Endothelial cell of umbilical vein (primary cell): ENCODE data around the gene CELSR3. TPM values are rescaled to one million over a fixed set of nuclear protein-coding genes. Genes with fewer than 3 reads are reported as not detected.

ENCODE experiments used
- BruUV-seq: library from RNA; stranded (reverse); fragments of 400-500 nt; replicated peaks from 2 replicates; lab custom pipeline; 2021; lab: Mats Ljungman, UMichigan
- CTCF ChIA-PET: fragments of 300-600, 350-600 bp; sonication (Branson Sonifier 250); formaldehyde crosslinking; loops from one replicate; lab custom pipeline; 2021; ENCODE audit warnings: antibody characterized with exemption, inconsistent platforms; lab: Charles Lee
- POLR2A ChIA-PET: fragments of 300-600, 350-600 bp; sonication (Branson Sonifier 250); formaldehyde crosslinking; loops from one replicate; lab custom pipeline; 2021; ENCODE audit warnings: antibody characterized with exemption, inconsistent platforms; lab: Charles Lee
- DNase-seq: peaks from one replicate; pipeline ENCODE4 v3.0.0-alpha.2; 2011; ENCODE audit warnings: low read depth, low spot score
- FAIRE-seq: peaks from 2 replicates; lab custom pipeline; 2011; peaks lifted over from hg19 to GRCh38; lab: Jason Lieb, UNC
- H2AFZ ChIP-seq: 2 replicates; pipeline ENCODE4 v1.6.0; 2012; ENCODE audit warnings: low read depth, low read length, control low read depth, inconsistent platforms
- H3K27ac ChIP-seq: 2 replicates; pipeline ENCODE4 v1.5.1; 2011; ENCODE audit warnings: low read depth, mild to moderate bottlenecking, control low read depth, low read length, moderate library complexity; ENCODE audit not compliant: insufficient read depth
- H3K27me3 ChIP-seq, 2 experiments: 2 replicates each; pipeline versions ENCODE4 v1.6.0 to v1.6.1; 2011; ENCODE audit warnings: low read length in 2 of 2, mixed read lengths in 1 of 2; ENCODE audit not compliant: control insufficient read depth in 2 of 2, insufficient read depth in 2 of 2
- H3K36me3 ChIP-seq, 2 experiments: 2 replicates in 1 of 2; 3 replicates in 1 of 2; pipeline ENCODE4 v1.5.1; 2011; ENCODE audit warnings: low read length in 2 of 2, mild to moderate bottlenecking in 1 of 2, moderate library complexity in 1 of 2; ENCODE audit not compliant: control insufficient read depth in 2 of 2, insufficient read depth in 2 of 2; ENCODE audit errors: extremely low read depth in 1 of 2
- H3K4me1 ChIP-seq: 3 replicates; pipeline ENCODE4 v1.5.1; 2011; ENCODE audit warnings: mild to moderate bottlenecking, low read length; ENCODE audit not compliant: control insufficient read depth, insufficient read depth; ENCODE audit errors: extremely low read depth
- H3K4me2 ChIP-seq: 2 replicates; pipeline ENCODE4 v1.6.1; 2011; ENCODE audit warnings: low read length, control low read depth, mixed read lengths; ENCODE audit not compliant: insufficient read depth
- H3K4me3 ChIP-seq, 3 experiments: fragments of 200-600 bp in 1 of 3; sonication (generic), shearing (Covaris generic) in 1 of 3; replicated peaks in 1 of 3; 2 replicates each; pipeline ENCODE4 v1.5.1; 2011 to 2016; ENCODE audit warnings: control low read depth in 3 of 3, low read length in 3 of 3, mild to moderate bottlenecking in 2 of 3, inconsistent platforms in 1 of 3, low read depth in 1 of 3, moderate library complexity in 1 of 3; ENCODE audit not compliant: insufficient read depth in 1 of 3
- H3K79me2 ChIP-seq: 2 replicates; pipeline ENCODE4 v1.6.0; 2012; ENCODE audit warnings: low read length, inconsistent platforms; ENCODE audit not compliant: control insufficient read depth, insufficient read depth
- H3K9ac ChIP-seq: replicated peaks from 2 replicates; pipeline ENCODE3; 2011; ENCODE audit warnings: low read length, control low read depth; ENCODE audit not compliant: insufficient read depth; ENCODE audit errors: extremely low read depth
- H3K9me1 ChIP-seq: replicated peaks from 3 replicates; pipeline ENCODE4 v1.6.0; 2011; ENCODE audit warnings: mild to moderate bottlenecking, low read length; ENCODE audit not compliant: control insufficient read depth, insufficient read depth; ENCODE audit errors: extremely low read depth
- H3K9me3 ChIP-seq: replicated peaks from 2 replicates; pipeline ENCODE4 v1.5.1; 2012; ENCODE audit warnings: low read length, inconsistent platforms; ENCODE audit not compliant: control insufficient read depth, insufficient read depth
- H4K20me1 ChIP-seq: replicated peaks from 2 replicates; pipeline ENCODE3; 2011; ENCODE audit warnings: mild to moderate bottlenecking, low read length; ENCODE audit not compliant: control insufficient read depth, insufficient read depth; ENCODE audit errors: extremely low read depth
- CTCF ChIP-seq, 2 donors: IDR thresholded peaks; 1 replicate in 1 of 2; 2 replicates in 1 of 2; pipeline ENCODE4 v1.5.1; 2011; ENCODE audit warnings: low read length in 2 of 2, mild to moderate bottlenecking in 2 of 2, moderate library complexity in 2 of 2, control low read depth in 1 of 2, inconsistent platforms in 1 of 2, low read depth in 1 of 2; ENCODE audit not compliant: insufficient read depth in 1 of 2; ENCODE audit errors: extremely low read depth in 1 of 2
- EZH2 ChIP-seq: IDR thresholded peaks from 2 replicates; pipeline ENCODE4 v1.6.1; 2012; ENCODE audit warnings: borderline replicate concordance, low read depth, mild to moderate bottlenecking, moderate library complexity, low read length, inconsistent platforms; ENCODE audit not compliant: severe bottlenecking
- FOS ChIP-seq: IDR thresholded peaks from 2 replicates; pipeline ENCODE4 v1.6.1; 2011; ENCODE audit warnings: mild to moderate bottlenecking, low read length, moderate library complexity, borderline replicate concordance; ENCODE audit not compliant: insufficient read depth
- GATA2 ChIP-seq: IDR thresholded peaks from 2 replicates; pipeline ENCODE4 v1.7.0; 2011; ENCODE audit warnings: low read depth, mild to moderate bottlenecking, moderate library complexity, mixed read lengths, low read length; ENCODE audit not compliant: insufficient read length, insufficient read depth
- JUN ChIP-seq: IDR thresholded peaks from 2 replicates; pipeline ENCODE4 v1.6.1; 2011; ENCODE audit warnings: borderline replicate concordance, low read depth; ENCODE audit not compliant: insufficient read length, insufficient read depth
- MYC ChIP-seq: IDR thresholded peaks from one replicate; pipeline ENCODE4 v1.6.1; 2011; ENCODE audit warnings: mild to moderate bottlenecking, low read depth, low read length
- POLR2AphosphoS5 ChIP-seq: IDR thresholded peaks from 2 replicates; pipeline ENCODE4 v1.6.1; 2012; ENCODE audit warnings: low read depth, mild to moderate bottlenecking, control low read depth, low read length, moderate library complexity; ENCODE audit not compliant: insufficient read depth
- dilution Hi-C: fragments of 300-500 bp; cut with MboI; formaldehyde crosslinking; loops from one replicate; pipeline ENCODE4 v1.15.0; 2019; ENCODE audit warnings: low sequenced_read_pairs; ENCODE audit not compliant: extremely low pct_ligation_motif_present
- intact Hi-C: fragments of 100-400 bp; cut with micrococcal nuclease; formaldehyde crosslinking; loops from one replicate; pipeline ENCODE4 v1.10.0; 2022
- polyA plus RNA-seq, 4 experiments: library from polyadenylated mRNA; depleted of rRNA in 3 of 4; stranded (reverse) in 3 of 4; unstranded in 1 of 4; fragments of >200 nt; gene quantifications; 2 replicates each; pipeline versions ENCODE4 v1.2.1 to v1.2.3, GENCODE V29; 2011 to 2012; ENCODE audit warnings: missing spikeins in 1 of 4
- total RNA-seq: library from RNA; stranded (reverse); gene quantifications from 2 replicates; pipeline ENCODE4 v1.2.3, GENCODE V29; 2021
- TF ChIP-seq, protein P1 (sequence below): IDR thresholded peaks from 2 replicates; pipeline ENCODE4 v1.6.1; 2011; ENCODE audit not compliant: insufficient read depth, insufficient read length

CELSR3 gene
- total and polyA plus RNA-seq, 2 donors (not counting 3 experiments of a cell fraction or from before 2014, with no cell fraction given) = 0.25 to 0.71 TPM

DNA sequence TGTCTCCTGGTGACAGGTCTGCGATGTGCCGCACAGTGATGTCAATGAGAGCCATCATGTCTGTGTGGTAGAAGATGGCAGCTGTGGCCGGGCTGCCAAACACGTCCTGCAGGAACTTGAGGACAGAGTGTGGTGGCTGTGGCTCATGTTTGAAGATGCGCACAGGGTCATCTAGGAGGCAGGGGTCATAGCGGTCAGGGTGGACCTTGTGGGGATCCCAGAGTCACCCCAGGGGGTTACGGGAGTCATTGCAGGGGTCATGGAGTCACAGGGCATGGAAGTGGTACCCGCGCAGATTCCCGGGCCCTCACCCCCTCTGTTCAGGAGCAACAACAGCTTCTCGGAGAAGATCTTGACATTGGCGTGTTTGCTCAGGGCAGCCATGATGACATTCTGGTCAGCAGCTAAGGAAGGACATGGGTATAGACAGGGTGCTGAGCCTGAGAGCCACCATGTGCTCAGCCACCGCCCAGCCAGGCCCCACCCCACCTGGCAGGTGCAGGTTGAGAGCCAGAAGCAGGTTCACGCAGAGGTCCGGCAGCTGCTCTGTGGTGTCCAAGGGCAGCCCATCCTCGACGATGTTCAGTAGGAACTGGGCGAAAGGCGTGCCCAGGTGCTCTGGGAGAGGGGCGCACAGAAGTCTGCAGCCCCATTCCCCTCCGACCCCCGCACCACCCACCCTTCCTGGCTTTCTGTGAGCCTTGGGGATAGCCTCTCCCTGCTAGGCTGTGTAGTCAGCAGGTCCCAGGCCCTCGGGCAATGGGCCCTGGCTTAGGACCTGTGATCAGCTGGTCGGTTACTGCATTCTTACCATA lies 16.1 kb upstream of the CELSR3 start:
- no peaks in the 10 kb centered on the region for H3K9me3 ChIP-seq
- DNase-seq (no peak), FAIRE-seq (no peak)
- BruUV-seq = no TSS peak
- no peaks in the 10 kb centered on the region for H3K9me1 ChIP-seq
- no peaks in the 10 kb centered on the region for H3K27me3 ChIP-seq
- H3K4me3 ChIP-seq = no peak overlapping the region
- H3K79me2 ChIP-seq = no peaks in the 10 kb centered on the region
- TF ChIP-seq POLR2AphosphoS5 = no peak
- no peak for TF ChIP-seq JUN
- TF ChIP-seq MYC = no peak
- TF ChIP-seq, protein P1, sequence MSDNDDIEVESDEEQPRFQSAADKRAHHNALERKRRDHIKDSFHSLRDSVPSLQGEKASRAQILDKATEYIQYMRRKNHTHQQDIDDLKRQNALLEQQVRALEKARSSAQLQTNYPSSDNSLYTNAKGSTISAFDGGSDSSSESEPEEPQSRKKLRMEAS = no peak
- no peak for TF ChIP-seq CTCF (IDR thresholded peaks at IDR 0.05; ENCODE audit: extremely low read depth in 1 of 2, insufficient read depth in 1 of 2, low read depth in 1 of 2, low read length in 2 of 2)
- no peak for TF ChIP-seq FOS
- TF ChIP-seq EZH2 = no peak
- no peak for TF ChIP-seq GATA2
- no peak overlapping the region for H2AFZ ChIP-seq
- ChIA-PET CTCF (no interaction called here), POLR2A (no interaction called here)
- H3K36me3 ChIP-seq = peaks cover 2 to 12% of the 10 kb centered on the region in 2 experiments
- intact Hi-C loops = no loop called here
- H4K20me1 ChIP-seq = no peaks in the 10 kb centered on the region
- H3K4me1 ChIP-seq = peaks cover 6% of the 10 kb centered on the region
- H3K9ac ChIP-seq = no peak overlapping the region
- H3K27ac ChIP-seq = no peak overlapping the region
- H3K4me2 ChIP-seq = no peak overlapping the region
- dilution Hi-C loops = no loop called here
